ENCODE data around the gene CREM.
A peak's percentile ranks its signal among the peaks of the same experiment; 100 is the strongest.

The CREM gene

DNA sequence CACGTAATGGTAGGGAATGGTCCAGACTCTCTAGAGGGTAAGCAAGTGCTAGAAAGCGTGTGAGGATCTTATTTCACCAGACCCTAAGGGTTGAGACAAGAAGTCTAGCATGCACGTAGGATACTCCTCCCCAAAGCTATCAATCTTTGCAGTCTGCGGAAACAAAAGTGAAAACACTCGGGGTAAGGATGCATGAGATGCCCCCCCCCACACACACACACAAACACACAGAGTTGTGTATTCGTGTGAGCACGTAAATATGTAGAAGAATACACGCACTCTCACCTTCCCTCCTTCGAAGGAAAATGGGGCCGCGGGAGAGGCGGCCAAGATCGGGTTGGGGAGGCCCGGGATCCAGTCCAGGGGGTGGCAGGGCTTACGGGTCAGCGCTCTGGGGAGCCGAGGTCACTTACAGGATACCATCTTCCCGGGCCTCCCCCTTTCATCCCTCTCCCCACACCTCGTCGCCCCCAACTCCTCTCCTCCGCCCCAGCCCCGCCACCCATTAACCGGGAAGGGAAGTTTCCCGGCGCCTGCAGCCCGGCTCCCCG lies 37.0 kb upstream of the CREM start:
- H3K27me3 ChIP-seq (ENCODE audit: control insufficient read depth, insufficient read depth, low read length), result no peaks in the 10 kb centered on the region
- H2AFZ ChIP-seq, result peak overlapping the region; percentile 98
- H3K4me2 ChIP-seq (ENCODE audit: low read length), result peak overlapping the region; percentile 79
- peaks cover 40% of the 10 kb centered on the region for H3K79me2 ChIP-seq
- H3K36me3 ChIP-seq (ENCODE audit: control insufficient read depth, insufficient read depth, low read length), result no peaks in the 10 kb centered on the region
- peak overlapping the region; percentile 74 for H3K4me3 ChIP-seq (ENCODE audit: low read depth, low read length)
- H3K9me3 ChIP-seq (ENCODE audit: control insufficient read depth, low read length), result no peaks in the 10 kb centered on the region
- peak overlapping the region; percentile 96 for H3K27ac ChIP-seq
- H3K4me1 ChIP-seq, result peaks cover 16% of the 10 kb centered on the region
- TF ChIP-seq CTCF (IDR thresholded peaks at IDR 0.05), result no peak
- peak overlapping the region; percentile 84 for H3K9ac ChIP-seq

GRCh38 chr10:35090162-35090954 lies 36.3 kb upstream of the CREM start, which contains the start of gene CUL2:
CUL2 (minus strand) TSS chr10:35090341; CDS start chr10:35071317, 19,024 bp downstream.
- Histone ChIP-seq H3K4me2 (ENCODE audit: low read length) (peak within 1 kb of the TSS; percentile 79), H3K36me3 (ENCODE audit: control insufficient read depth, insufficient read depth, low read length) (no peaks in the 10 kb centered on the region), H2AFZ (peak within 1 kb of the TSS; percentile 98), H3K4me3 (ENCODE audit: low read depth, low read length) (peak within 1 kb of the TSS; percentile 74), H3K9me3 (ENCODE audit: control insufficient read depth, low read length) (no peaks in the 10 kb centered on the region), H3K79me2 (peaks cover 39% of the 10 kb centered on the region), H3K4me1 (peaks cover 16% of the 10 kb centered on the region), H3K27me3 (ENCODE audit: control insufficient read depth, insufficient read depth, low read length) (no peaks in the 10 kb centered on the region), H3K27ac (peak within 1 kb of the TSS; percentile 96), H3K9ac (peak within 1 kb of the TSS; percentile 84)
- TF ChIP-seq CTCF (IDR thresholded peaks at IDR 0.05), result no peak

- Histone ChIP-seq H3K4me2 (ENCODE audit: low read length) (no peak overlapping the region), H3K4me1 (peaks cover 16% of the 10 kb centered on the region), H2AFZ (no peak overlapping the region), H3K27me3 (ENCODE audit: control insufficient read depth, insufficient read depth, low read length) (no peaks in the 10 kb centered on the region), H3K4me3 (ENCODE audit: low read depth, low read length) (no peak overlapping the region), H3K27ac (no peak overlapping the region), H3K9me3 (ENCODE audit: control insufficient read depth, low read length) (no peaks in the 10 kb centered on the region), H3K9ac (no peak overlapping the region), H3K36me3 (ENCODE audit: control insufficient read depth, insufficient read depth, low read length) (no peaks in the 10 kb centered on the region), H3K79me2 (peaks cover 29% of the 10 kb centered on the region)
- no peak for TF ChIP-seq CTCF (IDR thresholded peaks at IDR 0.05)
Measured at GRCh38 chr10:35091994-35092790, 34.5 kb upstream of the CREM start.

- Histone ChIP-seq H3K4me1 (peaks cover 16% of the 10 kb centered on the region), H3K9me3 (ENCODE audit: control insufficient read depth, low read length) (no peaks in the 10 kb centered on the region), H3K4me3 (ENCODE audit: low read depth, low read length) (no peak overlapping the region), H3K27ac (no peak overlapping the region), H2AFZ (no peak overlapping the region), H3K27me3 (ENCODE audit: control insufficient read depth, insufficient read depth, low read length) (no peaks in the 10 kb centered on the region), H3K36me3 (ENCODE audit: control insufficient read depth, insufficient read depth, low read length) (no peaks in the 10 kb centered on the region), H3K79me2 (peaks cover 22% of the 10 kb centered on the region), H3K4me2 (ENCODE audit: low read length) (no peak overlapping the region), H3K9ac (no peak overlapping the region)
- no peak for TF ChIP-seq CTCF (IDR thresholded peaks at IDR 0.05)
Measured at GRCh38 chr10:35092851-35093250, 33.8 kb upstream of the CREM start.
